ENCODE data around the gene SET. TPM values are rescaled to one million over a fixed set of nuclear protein-coding genes. Genes with fewer than 3 reads are reported as not detected.
A peak's percentile ranks its signal among the peaks of the same experiment; 100 is the strongest.

SET gene
- total and polyA plus RNA-seq, 2 donors (not counting 1 experiment from before 2014, with no cell fraction given): 54.9 to 309 TPM

DNA sequence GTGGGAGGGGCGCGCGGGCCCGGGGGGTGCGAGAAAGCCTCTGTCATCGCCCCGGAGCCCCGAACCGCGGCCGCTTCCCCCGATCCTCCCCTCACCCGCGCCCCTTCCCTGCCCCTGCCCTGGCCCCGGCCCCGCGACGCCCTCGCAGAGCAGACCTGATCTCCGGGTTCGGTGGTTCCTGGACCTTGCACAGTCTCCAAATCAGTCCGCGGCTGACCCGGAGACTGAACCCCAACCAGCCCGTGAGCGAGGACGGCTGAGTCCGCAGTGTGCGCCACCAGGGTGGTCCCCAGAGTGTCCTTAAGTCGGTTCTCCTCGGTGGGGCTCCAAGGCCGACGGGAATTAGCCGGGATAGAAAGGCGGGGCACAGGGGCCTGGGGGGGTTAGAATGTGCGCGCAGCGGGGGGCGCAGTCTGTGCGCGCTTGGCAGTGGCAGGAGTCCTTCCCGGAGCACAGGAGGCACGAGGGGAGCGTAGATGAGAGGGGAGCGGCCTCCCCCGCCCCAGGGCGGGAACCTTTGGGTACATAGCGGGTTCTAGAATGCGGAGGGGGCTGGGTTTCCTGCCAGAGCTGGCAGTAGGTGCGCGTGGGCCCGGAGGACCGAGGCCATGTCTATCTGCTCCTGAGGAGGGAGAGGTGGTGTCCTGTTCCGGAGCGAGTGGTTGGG is 14.1 kb downstream of the SET start:
- DNase-seq: no peak
- TF ChIP-seq EZH2 (IDR thresholded peaks at IDR 0.05; ENCODE audit: borderline replicate concordance, insufficient read depth, low read depth, low read length, poor library complexity, severe bottlenecking): no peak
- TF ChIP-seq, protein P1, sequence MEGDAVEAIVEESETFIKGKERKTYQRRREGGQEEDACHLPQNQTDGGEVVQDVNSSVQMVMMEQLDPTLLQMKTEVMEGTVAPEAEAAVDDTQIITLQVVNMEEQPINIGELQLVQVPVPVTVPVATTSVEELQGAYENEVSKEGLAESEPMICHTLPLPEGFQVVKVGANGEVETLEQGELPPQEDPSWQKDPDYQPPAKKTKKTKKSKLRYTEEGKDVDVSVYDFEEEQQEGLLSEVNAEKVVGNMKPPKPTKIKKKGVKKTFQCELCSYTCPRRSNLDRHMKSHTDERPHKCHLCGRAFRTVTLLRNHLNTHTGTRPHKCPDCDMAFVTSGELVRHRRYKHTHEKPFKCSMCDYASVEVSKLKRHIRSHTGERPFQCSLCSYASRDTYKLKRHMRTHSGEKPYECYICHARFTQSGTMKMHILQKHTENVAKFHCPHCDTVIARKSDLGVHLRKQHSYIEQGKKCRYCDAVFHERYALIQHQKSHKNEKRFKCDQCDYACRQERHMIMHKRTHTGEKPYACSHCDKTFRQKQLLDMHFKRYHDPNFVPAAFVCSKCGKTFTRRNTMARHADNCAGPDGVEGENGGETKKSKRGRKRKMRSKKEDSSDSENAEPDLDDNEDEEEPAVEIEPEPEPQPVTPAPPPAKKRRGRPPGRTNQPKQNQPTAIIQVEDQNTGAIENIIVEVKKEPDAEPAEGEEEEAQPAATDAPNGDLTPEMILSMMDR (IDR thresholded peaks at IDR 0.05): no peak
- H3K27ac Mint-ChIP-seq: peak overlapping the region; percentile 76
- H3K79me2 ChIP-seq (ENCODE audit: control insufficient read depth, insufficient read depth, low read length): no peaks in the 10 kb centered on the region
- H3K9me3 ChIP-seq (ENCODE audit: control extremely low read depth in 1 of 3, control insufficient read depth in 2 of 3, insufficient read depth in 1 of 3, low read length in 2 of 3): no peaks in the 10 kb centered on the region
- H3K4me1 ChIP-seq (ENCODE audit: control insufficient read depth in 2 of 2, insufficient read depth in 2 of 2, low read length in 2 of 2): peaks cover 9 to 17% of the 10 kb centered on the region in 2 donors
- H3K4me3 Mint-ChIP-seq: peak overlapping the region; percentile 91
- 5% methylated on average over 54 of the region's 55 CpGs for WGBS (ENCODE audit: insufficient coverage)
- peak overlapping the region; percentile 88 for H2AFZ ChIP-seq (ENCODE audit: insufficient read depth, low read depth, low read length, poor library complexity, severe bottlenecking)
- peak; percentile 26 for ATAC-seq (ENCODE audit: low read depth)
- H3K4me1 Mint-ChIP-seq: peaks cover 10% of the 10 kb centered on the region
- ChIA-PET CTCF (interaction anchor here (1.3 kb wide), 1 partner anchor 85 kb away, joined by 3 read pairs; no protein-coding TSS in a partner anchor), POLR2A (no interaction called here)
- H3K27ac ChIP-seq (ENCODE audit: low read length in 2 of 2): no peak overlapping the region
- H3K4me3 ChIP-seq (ENCODE audit: control extremely low read depth in 1 of 5, extremely low read depth in 1 of 5, insufficient read depth in 1 of 5, low read depth in 2 of 5, low read length in 4 of 5): peak overlapping the region in 4 of 5 experiments; percentile 49 to 83 (median 67)
- no peaks in the 10 kb centered on the region for H4K20me1 ChIP-seq (ENCODE audit: control insufficient read depth, insufficient read depth, low read length, poor library complexity, severe bottlenecking)
- H3K27me3 ChIP-seq (replicated peaks in 1 of 4; ENCODE audit: control extremely low read depth in 1 of 4, control insufficient read depth in 3 of 4, insufficient read depth in 4 of 4, low read length in 3 of 4): no peaks in the 10 kb centered on the region
- H3K27me3 Mint-ChIP-seq: no peaks in the 10 kb centered on the region
- intact Hi-C loops (cut with micrococcal nuclease): loop anchor here (1.0 to 5.0 kb wide), 4 partner anchors 19 to 225 kb away; partner anchors contain the start of genes DYNC2I2 and ZDHHC12
- no peaks in the 10 kb centered on the region for H3K9me3 Mint-ChIP-seq (ENCODE audit: insufficient read depth)
- H3K9ac ChIP-seq (ENCODE audit: low read length): peak overlapping the region; percentile 77
- H3K36me3 ChIP-seq (replicated peaks in 1 of 2; ENCODE audit: control extremely low read depth in 1 of 2, control insufficient read depth in 1 of 2, extremely low read depth in 1 of 2, insufficient read depth in 2 of 2, low read length in 1 of 2): no peaks in the 10 kb centered on the region
- peak overlapping the region; percentile 98 for H3K4me2 ChIP-seq (replicated peaks; ENCODE audit: low read depth, low read length, poor library complexity, severe bottlenecking)

Measured in B cell (primary cell).